HG02798 (cell line): ENCODE measurements around the gene GLMP.
"Not testable (repeated sequence)": the region's sequence is repeated elsewhere in the genome, so short reads cannot be mapped to it uniquely, and the experiment has no call there.

ENCODE experiments used
- ATAC-seq: cut with Tn5 transposase; IDR thresholded peaks from one replicate; pipeline ENCODE4 v1.9.1; 2021; ENCODE audit warnings: mild to moderate bottlenecking; ENCODE audit not compliant: unreplicated experiment, poor library complexity

Gene GLMP, protein sequence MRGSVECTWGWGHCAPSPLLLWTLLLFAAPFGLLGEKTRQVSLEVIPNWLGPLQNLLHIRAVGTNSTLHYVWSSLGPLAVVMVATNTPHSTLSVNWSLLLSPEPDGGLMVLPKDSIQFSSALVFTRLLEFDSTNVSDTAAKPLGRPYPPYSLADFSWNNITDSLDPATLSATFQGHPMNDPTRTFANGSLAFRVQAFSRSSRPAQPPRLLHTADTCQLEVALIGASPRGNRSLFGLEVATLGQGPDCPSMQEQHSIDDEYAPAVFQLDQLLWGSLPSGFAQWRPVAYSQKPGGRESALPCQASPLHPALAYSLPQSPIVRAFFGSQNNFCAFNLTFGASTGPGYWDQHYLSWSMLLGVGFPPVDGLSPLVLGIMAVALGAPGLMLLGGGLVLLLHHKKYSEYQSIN

DNA sequence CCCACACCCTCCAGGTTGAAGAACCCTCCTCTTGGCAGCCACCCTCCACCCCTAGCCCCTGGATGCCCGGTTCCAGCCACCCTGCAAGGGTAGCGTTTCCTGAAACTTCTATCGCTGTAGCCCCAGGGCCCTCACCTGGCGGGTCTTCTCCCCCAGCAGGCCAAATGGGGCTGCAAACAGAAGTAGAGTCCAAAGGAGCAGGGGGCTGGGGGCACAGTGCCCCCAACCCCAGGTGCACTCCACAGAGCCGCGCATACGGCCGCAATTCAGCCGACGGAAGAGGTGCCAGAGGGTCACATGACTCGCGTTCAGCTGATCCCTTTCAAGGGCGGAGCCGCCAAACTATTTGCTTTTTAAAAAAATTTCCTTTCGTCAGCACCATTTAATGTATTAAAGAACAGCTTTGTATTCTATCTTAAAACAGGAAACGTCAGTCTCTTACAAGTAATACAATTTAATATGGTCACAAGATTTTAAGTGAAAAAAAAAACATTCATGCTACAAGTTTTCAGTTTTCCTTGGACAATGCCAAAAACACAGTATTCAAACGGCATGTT is at the start of gene GLMP:
Gene GLMP (minus strand): TSS at position 289 of the 557 bp plus-strand sequence. CDS start 34 bp downstream, at position 255.
- peak; percentile 55 for ATAC-seq

DNA sequence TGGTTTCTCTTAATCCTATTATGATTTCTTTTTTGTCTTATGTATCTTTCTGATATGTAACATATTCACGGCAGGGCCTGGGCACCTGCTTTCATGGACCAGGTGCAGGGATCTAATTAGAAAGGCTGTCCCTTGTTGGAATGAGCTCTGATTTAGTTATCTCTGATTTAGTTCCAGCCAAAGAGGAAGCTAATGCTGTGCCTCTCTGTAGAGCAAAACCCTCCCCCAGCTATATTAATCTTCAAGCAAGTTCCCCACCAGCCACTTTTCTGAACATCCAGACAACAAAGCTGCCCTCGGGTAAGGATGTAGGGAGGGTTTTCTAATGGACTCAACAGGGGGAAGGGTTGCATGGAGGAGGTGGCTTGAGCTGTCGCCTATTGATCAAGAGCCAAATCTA is 48.9 kb upstream of the GLMP start:
- ATAC-seq = no peak

DNA sequence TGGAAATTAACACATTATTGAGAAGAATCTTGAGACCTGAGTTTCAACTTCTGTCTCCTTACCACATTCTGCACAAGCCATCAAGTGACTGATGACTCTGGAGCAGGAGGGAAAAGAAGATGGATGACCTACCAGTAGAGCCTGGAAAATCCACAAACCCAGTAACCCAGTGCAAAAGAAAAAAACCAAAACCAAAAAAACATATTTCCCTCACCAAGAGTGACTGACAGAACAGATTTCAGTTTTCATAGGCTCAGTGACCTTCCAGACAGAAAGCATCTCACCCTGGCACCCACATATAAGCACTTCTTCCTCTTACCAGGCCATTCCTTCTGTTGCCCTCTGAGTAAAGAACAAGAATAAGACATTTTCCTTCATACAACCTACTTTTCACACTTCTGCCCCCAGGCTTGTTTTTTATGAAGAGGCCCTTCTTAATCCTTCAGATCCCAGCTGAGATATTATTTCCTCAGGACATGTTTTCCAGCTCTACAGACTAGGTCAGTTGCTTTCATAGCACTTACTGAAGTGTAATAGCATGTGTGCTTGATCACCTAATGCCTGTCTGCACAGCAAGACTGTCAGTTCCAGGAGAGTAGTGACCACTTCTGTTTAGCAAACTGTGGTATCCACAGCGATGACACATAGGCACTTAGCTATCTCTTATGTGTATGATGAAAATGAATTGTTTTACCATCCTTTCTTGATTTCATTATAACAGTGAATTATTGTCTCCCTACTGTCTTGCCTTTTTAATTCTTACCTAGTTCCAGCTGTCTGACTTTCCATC is 46.9 kb upstream of the GLMP start:
- no peak for ATAC-seq

DNA sequence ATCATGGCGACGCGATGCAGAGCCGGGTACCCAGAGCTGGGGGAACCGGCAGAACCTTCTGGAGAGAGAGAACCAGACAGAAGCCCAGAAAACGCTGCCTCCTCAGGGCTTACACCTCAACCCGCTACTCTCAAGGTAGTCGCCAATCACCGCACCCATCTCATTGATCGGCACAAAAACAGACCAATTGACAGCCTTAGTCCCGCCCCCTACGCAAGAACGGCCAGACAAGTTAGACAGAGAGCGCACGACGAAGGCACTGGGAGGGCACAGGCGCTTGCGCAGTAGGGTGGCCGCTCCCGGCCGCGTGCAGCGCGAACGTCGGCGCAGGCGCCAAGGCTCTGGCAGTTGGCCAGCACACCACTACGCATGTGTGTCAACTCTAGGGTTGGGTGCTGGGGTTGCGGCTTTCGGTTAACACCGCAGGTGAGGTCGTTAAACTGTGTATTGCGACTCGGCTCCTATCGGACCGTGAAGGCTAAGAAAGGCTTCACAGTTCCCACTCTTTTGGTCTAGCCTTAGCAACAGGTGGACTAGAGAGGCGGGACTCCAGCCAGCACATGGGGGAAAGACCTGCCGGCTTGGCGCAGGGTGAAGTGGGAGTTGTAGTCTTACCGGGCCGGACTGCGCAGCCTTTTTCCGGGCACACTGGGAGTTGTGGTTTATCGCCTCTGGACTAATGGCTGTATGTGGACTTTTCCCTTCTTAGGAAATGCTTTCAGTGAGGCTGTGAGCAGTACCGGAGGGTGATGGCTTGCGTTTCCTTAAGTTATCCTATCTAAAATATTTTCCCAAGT is 42.9 kb upstream of the GLMP start, which contains the start of the genes CCT3 and TSACC:
Gene CCT3 (minus strand): TSS at position 113 of the 797 bp plus-strand sequence. CDS start 108 bp downstream, at position 5.
Gene TSACC (plus strand): TSS at position 347 of the 797 bp plus-strand sequence. CDS start 1,232 bp downstream, outside the sequence.
- ATAC-seq = peak; percentile 94

DNA sequence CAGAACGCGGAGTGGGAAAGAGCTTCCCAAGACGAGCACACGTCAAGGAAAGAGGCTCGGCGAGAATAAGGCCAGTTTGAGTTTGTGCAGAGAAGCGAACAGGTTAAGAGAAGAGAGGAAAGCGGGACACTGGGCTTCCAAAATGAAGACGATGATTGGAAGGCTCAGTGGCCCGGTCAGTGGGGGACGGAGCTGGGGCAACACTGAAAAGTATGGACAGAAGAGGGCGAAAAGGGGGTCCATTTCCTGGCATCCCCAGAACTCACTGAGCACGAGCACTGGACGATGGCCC is 42.4 kb upstream of the GLMP start:
- no peak for ATAC-seq

DNA sequence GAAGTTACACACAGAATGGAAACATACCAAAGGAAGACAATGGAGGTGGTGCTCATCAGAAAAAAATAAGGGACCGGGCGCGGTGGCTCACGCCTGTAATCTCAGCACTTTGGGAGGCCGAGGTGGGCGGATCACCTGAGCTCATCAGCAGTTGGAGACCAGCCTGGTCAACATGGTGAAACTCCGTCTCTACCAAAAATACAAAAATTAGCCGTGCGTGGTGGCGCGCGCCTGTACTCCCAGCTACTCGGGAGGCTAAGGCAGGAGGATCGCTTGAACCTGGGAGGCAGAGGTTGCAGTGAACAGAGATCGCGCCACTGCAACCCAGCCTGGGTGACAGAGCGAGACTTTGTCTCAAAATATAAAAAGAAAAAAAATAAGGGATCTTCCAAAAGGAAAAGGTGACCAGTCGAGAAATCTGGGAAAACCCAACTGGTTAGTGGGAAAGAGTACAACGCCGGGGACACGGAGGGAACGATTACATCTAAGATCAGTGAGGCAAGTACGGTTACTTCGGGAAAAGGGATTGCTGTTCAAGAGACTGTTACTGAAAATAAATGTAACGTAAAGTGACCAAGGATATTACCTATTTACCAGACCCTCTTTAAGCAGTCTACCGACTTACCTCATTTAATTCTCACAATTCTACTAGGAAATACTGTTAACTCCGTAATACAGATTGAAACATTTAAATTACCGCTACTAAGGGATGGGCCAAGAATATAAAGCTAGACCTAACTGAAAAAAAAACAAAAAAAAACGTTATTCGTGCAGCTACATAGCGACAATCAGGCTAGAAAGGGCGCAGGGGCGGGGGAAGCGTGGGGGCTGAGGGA is 41.8 kb upstream of the GLMP start:
- ATAC-seq = no peak

DNA sequence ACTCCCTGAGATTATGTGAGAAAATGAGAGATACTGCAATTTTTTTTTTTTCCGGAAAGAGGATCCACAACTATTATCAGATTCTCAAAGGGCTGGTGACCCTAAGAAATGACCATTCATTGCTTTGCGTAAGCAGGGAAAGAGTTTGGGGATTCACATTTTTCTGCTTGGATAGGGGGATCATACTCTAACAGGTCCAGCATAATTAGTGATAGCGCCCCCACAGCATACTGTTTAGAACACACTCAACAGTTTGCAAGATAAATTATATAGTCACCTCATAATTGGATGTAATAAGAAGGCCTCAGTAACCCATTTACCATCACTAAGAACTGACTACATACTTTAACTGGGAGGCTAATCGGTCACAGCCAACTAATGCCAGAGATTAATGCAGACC is 40.8 kb upstream of the GLMP start:
- no peak for ATAC-seq

- ATAC-seq = not testable (repeated sequence)
These were observed 27.7 kb upstream of the GLMP start for GRCh38 chr1:156323179-156323578.

- ATAC-seq = no peak
These were observed 25.1 kb upstream of the GLMP start for GRCh38 chr1:156320560-156320959.

DNA sequence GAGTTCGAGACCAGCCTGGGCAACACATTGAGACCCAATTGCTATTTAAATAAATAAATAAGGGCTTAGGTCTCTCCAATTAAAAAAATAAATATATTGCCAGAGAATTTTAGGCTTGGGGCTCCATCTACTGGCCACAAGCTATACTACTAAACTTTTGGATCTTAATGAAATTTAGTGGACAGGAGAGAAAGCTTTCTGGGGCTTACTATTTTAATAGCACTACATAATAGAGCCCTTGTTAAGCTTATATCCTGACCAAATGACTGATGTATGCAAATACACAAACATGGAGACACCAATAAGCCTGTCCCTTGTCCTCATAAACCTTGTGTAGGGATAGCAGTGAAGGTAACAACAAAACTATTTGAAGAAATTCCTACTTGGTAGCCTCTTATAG is 24.2 kb upstream of the GLMP start:
- ATAC-seq = no peak

- no peak for ATAC-seq
These were observed 21.4 kb upstream of the GLMP start for GRCh38 chr1:156316909-156317308.

DNA sequence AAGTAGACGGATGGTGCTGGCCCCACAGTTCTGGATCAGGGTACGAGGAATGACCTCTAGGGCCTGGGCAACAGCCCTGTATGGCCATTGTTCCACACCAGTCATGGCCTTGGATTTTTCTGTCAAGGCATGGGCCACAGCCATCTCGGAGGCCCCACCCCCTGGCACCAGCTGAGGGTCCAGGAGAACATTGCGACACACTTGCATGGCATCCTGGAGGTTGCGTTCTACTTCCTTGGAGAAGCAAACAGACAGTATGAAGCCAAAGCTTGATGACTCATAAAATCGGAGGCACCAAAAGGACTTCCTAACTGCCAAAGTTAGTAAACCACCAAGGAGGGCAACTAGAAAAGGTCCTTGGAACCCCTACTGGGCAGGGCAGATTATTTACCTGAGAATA is 15.5 kb upstream of the GLMP start:
- no peak for ATAC-seq

- ATAC-seq = no peak
These were observed 12.6 kb upstream of the GLMP start for GRCh38 chr1:156308078-156308477.

GRCh38 chr1:156305215-156305614 is 9.7 kb upstream of the GLMP start:
- no peak for ATAC-seq

DNA sequence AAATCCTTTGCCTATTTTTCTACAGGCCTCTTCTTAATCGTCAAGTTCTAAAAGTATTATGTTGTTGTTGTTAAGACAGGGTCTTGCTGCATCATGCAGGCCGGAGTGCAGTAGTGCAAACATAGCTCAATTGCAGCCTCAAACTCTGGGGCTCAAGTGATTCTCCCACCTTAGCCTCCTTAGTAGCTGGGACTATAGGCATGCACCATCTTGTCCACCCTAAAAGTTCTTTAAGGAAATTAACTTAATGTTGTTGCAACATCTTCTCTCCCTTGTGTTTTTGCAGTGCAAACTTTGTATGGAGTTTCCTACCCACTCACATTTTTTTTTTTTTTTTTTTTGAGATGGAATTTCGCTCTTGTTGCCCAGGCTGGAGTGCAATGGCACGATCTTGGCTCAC is 7.8 kb upstream of the GLMP start:
- no peak for ATAC-seq

DNA sequence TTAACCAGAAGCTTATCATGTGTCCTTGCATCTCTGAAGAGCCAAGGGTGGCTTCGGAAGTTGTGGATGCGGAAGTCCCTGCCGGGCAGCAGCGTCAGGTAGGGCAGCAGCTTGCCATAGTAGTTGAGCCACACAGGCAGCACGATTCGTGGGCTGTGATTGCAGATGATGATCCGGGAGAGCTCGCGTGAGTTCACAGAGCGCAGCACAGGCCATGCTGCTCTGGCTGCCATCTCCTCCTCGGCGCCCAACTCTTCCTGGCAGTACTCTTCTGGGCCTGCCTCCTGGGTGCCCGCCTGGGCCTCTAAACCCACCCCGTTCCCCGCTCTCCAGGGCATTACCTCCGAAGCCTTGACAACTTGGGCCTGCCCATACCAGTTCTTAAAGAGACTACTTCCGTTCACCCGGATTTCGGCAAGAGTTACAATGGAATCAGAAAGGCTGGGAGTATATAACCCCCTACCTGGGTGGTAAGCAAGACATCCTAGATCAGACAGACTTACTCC is 3.4 kb upstream of the GLMP start, which contains the start of gene VHLL:
Gene VHLL (minus strand): TSS at position 456 of the 506 bp plus-strand sequence. CDS start 118 bp downstream, at position 338.
- no peak for ATAC-seq

DNA sequence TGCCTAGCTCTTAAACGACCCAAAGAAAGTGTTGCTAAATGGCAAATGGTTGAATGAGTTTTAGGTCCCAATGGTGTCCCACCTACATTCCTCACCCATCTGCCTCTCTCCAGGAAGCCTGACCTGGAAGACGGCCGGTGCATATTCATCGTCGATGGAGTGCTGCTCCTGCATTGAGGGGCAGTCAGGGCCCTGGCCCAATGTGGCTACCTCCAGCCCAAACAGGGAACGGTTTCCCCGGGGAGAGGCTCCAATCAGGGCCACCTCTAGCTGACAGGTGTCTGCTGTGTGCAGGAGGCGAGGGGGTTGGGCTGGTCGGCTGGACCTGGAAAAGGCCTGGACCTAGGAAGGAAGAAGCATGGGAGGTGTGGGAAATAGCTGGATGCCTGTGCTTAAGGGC is 1.6 kb downstream of the GLMP start:
- ATAC-seq = no peak

DNA sequence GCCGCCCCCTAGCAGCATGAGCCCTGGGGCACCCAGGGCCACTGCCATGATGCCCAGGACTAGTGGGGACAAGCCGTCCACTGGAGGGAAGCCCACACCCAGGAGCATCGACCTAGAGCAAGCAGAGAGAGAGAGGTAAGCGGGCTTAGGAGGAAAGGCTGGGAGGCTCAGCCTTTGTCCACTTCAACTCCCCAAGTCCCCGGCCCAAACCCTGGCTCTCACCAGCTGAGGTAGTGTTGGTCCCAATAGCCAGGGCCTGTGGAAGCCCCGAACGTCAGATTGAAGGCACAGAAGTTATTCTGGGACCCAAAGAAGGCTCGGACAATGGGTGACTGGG is 2.4 kb downstream of the GLMP start:
- no peak for ATAC-seq
